ENCODE measurements around the gene NLRP12. TPM values are rescaled to one million over a fixed set of nuclear protein-coding genes. Genes with fewer than 3 reads are reported as not detected.

NLRP12 gene
- total and polyA plus RNA-seq, 2 donors (not counting 3 experiments of a cell fraction or from before 2014, with no cell fraction given) = 0.46 to 0.73 TPM

GRCh38 chr19:53853707-53854106 is 29.6 kb upstream of the NLRP12 start:
- POLR2A ChIA-PET = no interaction called here
- TF ChIP-seq CTCF (IDR thresholded peaks at IDR 0.05; ENCODE audit: extremely low read depth in 1 of 2, insufficient read depth in 1 of 2, low read depth in 1 of 2, low read length in 2 of 2) (no peak), EZH2 (IDR thresholded peaks at IDR 0.05; ENCODE audit: borderline replicate concordance, low read depth, low read length, severe bottlenecking) (no peak), MYC (IDR thresholded peaks at IDR 0.05; ENCODE audit: low read depth, low read length) (no peak), POLR2AphosphoS5 (IDR thresholded peaks at IDR 0.05; ENCODE audit: insufficient read depth, low read depth, low read length) (no peak)
- Histone ChIP-seq H2AFZ (ENCODE audit: low read depth, low read length) (no peak overlapping the region), H3K9ac (replicated peaks; ENCODE audit: extremely low read depth, insufficient read depth, low read length) (no peak overlapping the region), H3K4me2 (ENCODE audit: insufficient read depth, low read length) (no peak overlapping the region), H3K9me1 (replicated peaks; ENCODE audit: control insufficient read depth, extremely low read depth, insufficient read depth, low read length) (no peaks in the 10 kb centered on the region), H3K4me3 (replicated peaks in 1 of 3; ENCODE audit: insufficient read depth in 1 of 3, low read depth in 1 of 3, low read length in 3 of 3) (no peak overlapping the region), H3K36me3 (ENCODE audit: control insufficient read depth in 2 of 2, extremely low read depth in 1 of 2, insufficient read depth in 2 of 2, low read length in 2 of 2) (no peaks in the 10 kb centered on the region), H3K4me1 (ENCODE audit: control insufficient read depth, extremely low read depth, insufficient read depth, low read length) (peaks cover 8% of the 10 kb centered on the region), H3K79me2 (ENCODE audit: control insufficient read depth, insufficient read depth, low read length) (no peaks in the 10 kb centered on the region), H3K27me3 (ENCODE audit: control insufficient read depth in 2 of 2, insufficient read depth in 2 of 2, low read length in 2 of 2) (no peaks in the 10 kb centered on the region), H3K9me3 (replicated peaks; ENCODE audit: control insufficient read depth, insufficient read depth, low read length) (no peaks in the 10 kb centered on the region), H3K27ac (ENCODE audit: insufficient read depth, low read depth, low read length) (no peak overlapping the region), H4K20me1 (replicated peaks; ENCODE audit: control insufficient read depth, extremely low read depth, insufficient read depth, low read length) (no peaks in the 10 kb centered on the region)
- FAIRE-seq (no peak), DNase-seq (ENCODE audit: low read depth, low spot score) (no peak)
- BruUV-seq (replicated peaks) = no TSS peak
- CTCF ChIA-PET = interaction anchor here (0.6 to 3.4 kb wide), 10 partner anchors 9 to 177 kb away, joined by 3 to 23 read pairs (median 4); partner anchors contain the start of genes MYADM and PRKCG
- intact Hi-C loops (cut with micrococcal nuclease) (no loop called here), dilution Hi-C loops (cut with MboI; ENCODE audit: extremely low pct_ligation_motif_present, low sequenced_read_pairs) (no loop called here)

DNA sequence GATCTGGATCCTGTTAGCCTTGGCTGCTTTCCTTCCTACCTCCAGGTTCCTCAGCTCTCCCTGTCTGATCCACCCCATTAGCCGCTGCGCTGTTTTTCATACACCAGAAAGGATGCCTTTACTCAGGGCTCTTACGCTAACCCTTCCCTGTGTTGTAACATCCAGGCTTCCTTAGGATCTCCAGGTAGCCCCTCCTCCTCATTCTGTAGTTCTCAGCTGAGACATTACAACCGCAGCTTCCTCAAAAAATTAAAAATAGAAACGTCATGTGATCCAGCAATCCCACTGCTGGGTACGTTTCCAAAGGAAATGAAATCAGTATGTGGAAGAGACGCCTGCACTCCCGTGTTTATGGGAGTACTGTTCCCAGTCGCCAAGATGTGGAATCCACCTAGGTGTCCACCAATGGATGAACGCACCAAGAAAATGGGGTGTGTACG is 25.1 kb upstream of the NLRP12 start:
- intact Hi-C loops (cut with micrococcal nuclease) = loop anchor here (1.0 kb wide), 1 partner anchor 18 kb away; the partner anchor contains the start of gene MYADM
- H3K36me3 ChIP-seq (ENCODE audit: control insufficient read depth in 2 of 2, extremely low read depth in 1 of 2, insufficient read depth in 2 of 2, low read length in 2 of 2) = no peaks in the 10 kb centered on the region
- no TSS peak for BruUV-seq (replicated peaks)
- no peaks in the 10 kb centered on the region for H3K9me1 ChIP-seq (replicated peaks; ENCODE audit: control insufficient read depth, extremely low read depth, insufficient read depth, low read length)
- H3K9ac ChIP-seq (replicated peaks; ENCODE audit: extremely low read depth, insufficient read depth, low read length) = peak overlapping the region; percentile 78
- DNase-seq (ENCODE audit: low read depth, low spot score) (peak; percentile 90), FAIRE-seq (peak; percentile 87)
- peaks cover 11% of the 10 kb centered on the region for H3K4me1 ChIP-seq (ENCODE audit: control insufficient read depth, extremely low read depth, insufficient read depth, low read length)
- no peaks in the 10 kb centered on the region for H4K20me1 ChIP-seq (replicated peaks; ENCODE audit: control insufficient read depth, extremely low read depth, insufficient read depth, low read length)
- no peaks in the 10 kb centered on the region for H3K27me3 ChIP-seq (ENCODE audit: control insufficient read depth in 2 of 2, insufficient read depth in 2 of 2, low read length in 2 of 2)
- dilution Hi-C loops (cut with MboI; ENCODE audit: extremely low pct_ligation_motif_present, low sequenced_read_pairs) = no loop called here
- TF ChIP-seq FOS (IDR thresholded peaks at IDR 0.05; ENCODE audit: borderline replicate concordance, insufficient read depth, low read length) (no peak), EZH2 (IDR thresholded peaks at IDR 0.05; ENCODE audit: borderline replicate concordance, low read depth, low read length, severe bottlenecking) (no peak), POLR2AphosphoS5 (IDR thresholded peaks at IDR 0.05; ENCODE audit: insufficient read depth, low read depth, low read length) (no peak), MYC (IDR thresholded peaks at IDR 0.05; ENCODE audit: low read depth, low read length) (no peak), CTCF (IDR thresholded peaks at IDR 0.05; ENCODE audit: extremely low read depth in 1 of 2, insufficient read depth in 1 of 2, low read depth in 1 of 2, low read length in 2 of 2) (no peak), POLR2A (IDR thresholded peaks at IDR 0.05; ENCODE audit: low read depth, low read length) (no peak), GATA2 (IDR thresholded peaks at IDR 0.05; ENCODE audit: insufficient read depth, insufficient read length, low read depth, low read length) (no peak), JUN (IDR thresholded peaks at IDR 0.05; ENCODE audit: borderline replicate concordance, insufficient read depth, insufficient read length, low read depth) (no peak), MAX (IDR thresholded peaks at IDR 0.05; ENCODE audit: insufficient read depth, insufficient read length) (no peak)
- POLR2A ChIA-PET = interaction anchor here (1.0 to 1.3 kb wide), 2 partner anchors 17 to 19 kb away, joined by 3 to 5 read pairs; partner anchors contain the start of gene MYADM
- no peaks in the 10 kb centered on the region for H3K9me3 ChIP-seq (replicated peaks; ENCODE audit: control insufficient read depth, insufficient read depth, low read length)
- H3K27ac ChIP-seq (ENCODE audit: insufficient read depth, low read depth, low read length) = peak overlapping the region; percentile 95
- no peaks in the 10 kb centered on the region for H3K79me2 ChIP-seq (ENCODE audit: control insufficient read depth, insufficient read depth, low read length)
- peak overlapping the region in 1 of 3 experiments; percentile 48 for H3K4me3 ChIP-seq (replicated peaks in 1 of 3; ENCODE audit: insufficient read depth in 1 of 3, low read depth in 1 of 3, low read length in 3 of 3)
- peak overlapping the region; percentile 96 for H2AFZ ChIP-seq (ENCODE audit: low read depth, low read length)
- CTCF ChIA-PET = interaction anchor here (1.0 to 3.2 kb wide), 10 partner anchors 10 to 193 kb away, joined by 3 to 31 read pairs (median 6); partner anchors contain the start of gene PRKCG
- H3K4me2 ChIP-seq (ENCODE audit: insufficient read depth, low read length) = peak overlapping the region; percentile 86
